ENCODE results near the gene RUNX2. TPM values are rescaled to one million over a fixed set of nuclear protein-coding genes. Genes with fewer than 3 reads are reported as not detected.

Gene RUNX2
- total and polyA plus RNA-seq, 10 of the 15 experiments (the other 5 are each of a cell fraction or from before 2014, with no cell fraction given), result 0.01 to 0.77 (median 0.15) TPM; not detected in 3

- TF ChIP-seq REST (IDR thresholded peaks at IDR 0.05; ENCODE audit: low read depth, low read length) (no peak), CHD4 (IDR thresholded peaks at IDR 0.05) (no peak), TCF12 (IDR thresholded peaks at IDR 0.05; ENCODE audit: low read depth, low read length) (no peak), MYC (IDR thresholded peaks at IDR 0.05; ENCODE audit: insufficient read depth, insufficient read length, insufficient replicate concordance, low read length, severe bottlenecking) (no peak), SREBF2 (IDR thresholded peaks at IDR 0.05; ENCODE audit: low read length) (no peak), CREM (IDR thresholded peaks at IDR 0.05; ENCODE audit: low read depth) (no peak)
- no peaks in the 10 kb centered on the region for H3K36me3 ChIP-seq (ENCODE audit: control insufficient read depth in 2 of 2, insufficient read depth in 2 of 2, low read length in 1 of 2)
- SMC1A ChIA-PET (ENCODE audit: uncharacterized antibody, unreplicated experiment), result interaction anchor here (0.8 to 1.4 kb wide), 2 partner anchors 10 to 12 kb away, joined by 3 to 4 read pairs; no protein-coding TSS in a partner anchor
- H3K9ac ChIP-seq (ENCODE audit: control insufficient read depth, insufficient read depth, low read length), result no peak overlapping the region
- ATAC-seq (no peak), DNase-seq (ENCODE audit: low read depth, low spot score) (no peak), FAIRE-seq (no peak)
- no peaks in the 10 kb centered on the region for H3K79me2 ChIP-seq (ENCODE audit: control insufficient read depth, insufficient read depth, low read length)
- intact Hi-C loops (cut with micrococcal nuclease; ENCODE audit: unreplicated experiment) (no loop called here), in situ Hi-C loops (cut with MboI) (no loop called here)
- BruUV-seq (replicated peaks), result no TSS peak
- no peak overlapping the region for H3K4me3 ChIP-seq
- H3K27ac ChIP-seq (ENCODE audit: control insufficient read depth, insufficient read depth), result no peak overlapping the region
- H4K20me1 ChIP-seq (ENCODE audit: control insufficient read depth, insufficient read depth), result no peaks in the 10 kb centered on the region
- H3K4me1 ChIP-seq (ENCODE audit: control insufficient read depth, insufficient read depth, low read length), result no peaks in the 10 kb centered on the region
- no peak overlapping the region for H2AFZ ChIP-seq (ENCODE audit: control insufficient read depth, low read depth, low read length)
- 38% methylated on average over 2 of the region's 2 CpGs for WGBS (ENCODE audit: insufficient coverage, insufficient replicate concordance, low lambda C conversion rate, missing lambda C conversion rate)
- H3K9me3 ChIP-seq (replicated peaks; ENCODE audit: control insufficient read depth, insufficient read depth, low read length), result no peaks in the 10 kb centered on the region
- CTCF ChIA-PET, result interaction anchor here (0.7 to 1.0 kb wide), 2 partner anchors 49 to 281 kb away, joined by 3 read pairs; no protein-coding TSS in a partner anchor
- POLR2A ChIA-PET, result no interaction called here
- no peak overlapping the region for H3K4me2 ChIP-seq (ENCODE audit: control insufficient read depth, insufficient read depth)
- H3K27me3 ChIP-seq (replicated peaks in 1 of 2; ENCODE audit: control insufficient read depth in 2 of 2, insufficient read depth in 2 of 2, low read length in 1 of 2), result peaks cover 0 to 5% of the 10 kb centered on the region in 2 experiments; a peak in 2 of 4 replicates
- RAD21 ChIA-PET (ENCODE audit: unreplicated experiment), result no interaction called here
These were observed 105.6 kb downstream of the RUNX2 start for GRCh38 chr6:45433533-45434380.
